Activated gamma-delta T cell (primary cell): Measurements from ENCODE around the gene ETV1.
"Not testable (repeated sequence)": the region's sequence is repeated elsewhere in the genome, so short reads cannot be mapped to it uniquely, and the experiment has no call there.

Experiments
- DNase-seq: peaks from one replicate; lab custom pipeline; 2025; lab: John Stamatoyannopoulos, UW

Gene ETV1

DNA sequence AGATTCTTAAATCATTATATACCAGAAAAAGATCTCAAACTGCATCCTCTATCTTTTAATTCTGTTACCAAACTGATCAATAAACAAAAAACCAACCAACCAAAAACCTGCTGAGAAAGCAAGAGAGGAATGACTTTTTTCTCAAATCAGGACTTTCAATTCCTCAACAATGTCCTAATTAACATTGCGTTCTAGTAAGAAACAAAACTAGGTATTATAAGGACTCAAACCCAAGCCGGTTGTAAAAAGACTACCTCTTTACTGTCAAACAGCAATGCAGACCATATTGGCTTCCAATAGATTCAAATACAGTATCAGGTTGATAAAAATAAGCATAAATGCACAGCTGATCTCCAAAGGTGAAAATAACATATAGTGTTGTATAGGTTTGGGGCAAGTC lies 57.3 kb downstream of the ETV1 start:
- DNase-seq: no peak

DNA sequence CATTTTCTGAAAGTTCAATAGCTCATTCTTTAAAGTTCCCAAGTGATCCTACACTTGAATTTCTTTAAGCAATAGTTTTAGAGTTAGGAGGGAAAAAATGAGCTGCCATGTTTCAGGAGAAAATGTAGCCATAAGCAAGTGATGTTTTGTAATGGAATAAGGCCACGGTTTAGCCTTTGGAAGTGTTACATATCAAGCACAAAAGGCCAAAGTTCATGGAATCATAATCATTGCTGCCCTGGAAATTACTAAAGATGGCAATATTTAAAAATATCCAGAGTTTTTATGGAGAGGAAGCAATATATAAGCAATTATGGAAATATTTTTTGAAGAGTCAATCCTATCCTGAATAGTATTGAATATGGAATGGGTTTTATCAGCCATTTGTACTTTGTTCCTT lies 68.4 kb downstream of the ETV1 start:
- no peak for DNase-seq

DNA sequence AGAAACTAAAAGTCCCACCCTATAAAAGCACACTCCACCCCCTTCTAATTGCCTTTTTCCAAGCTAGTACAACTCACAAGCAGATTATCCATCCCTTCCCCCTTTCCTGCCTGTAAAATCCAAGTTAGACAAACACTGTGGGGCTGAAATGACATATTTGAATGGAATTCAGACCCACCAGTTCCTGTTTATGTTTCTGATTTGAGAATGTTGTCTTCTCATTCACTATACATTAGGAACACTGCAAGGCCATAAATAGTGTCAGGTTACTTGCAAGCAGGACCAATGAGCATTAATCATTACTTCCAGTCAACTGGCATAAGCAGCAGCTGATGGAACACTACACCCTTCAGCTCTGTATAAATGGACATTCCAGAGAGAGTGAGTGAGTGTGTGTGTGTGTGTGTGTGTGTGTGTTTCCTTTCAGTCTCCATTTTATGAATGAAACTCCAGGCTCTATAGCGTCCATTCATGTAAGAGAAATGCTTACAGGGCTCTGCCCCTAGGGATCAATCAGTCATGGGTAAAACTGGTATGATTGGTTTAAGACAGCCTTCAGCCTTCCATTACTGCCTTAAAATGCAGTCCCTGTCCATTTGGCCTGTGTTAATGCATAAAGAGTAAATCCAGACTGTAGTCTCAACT lies 69.3 kb downstream of the ETV1 start:
- no peak for DNase-seq

DNA sequence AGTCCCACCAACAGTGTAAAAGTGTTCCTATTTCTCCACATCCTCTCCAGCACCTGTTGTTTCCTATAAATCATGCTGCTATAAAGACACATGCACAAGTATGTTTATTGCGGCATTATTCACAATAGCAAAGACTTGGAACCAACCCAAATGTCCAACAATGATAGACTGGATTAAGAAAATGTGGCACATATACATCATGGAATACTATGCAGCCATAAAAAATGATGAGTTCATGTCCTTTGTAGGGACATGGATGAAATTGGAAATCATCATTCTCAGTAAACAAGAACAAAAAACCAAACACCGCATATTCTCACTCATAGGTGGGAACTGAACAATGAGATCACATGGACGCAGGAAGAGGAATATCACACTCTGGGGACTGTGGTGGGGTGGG lies 71.1 kb downstream of the ETV1 start:
- DNase-seq: not testable (repeated sequence)

DNA sequence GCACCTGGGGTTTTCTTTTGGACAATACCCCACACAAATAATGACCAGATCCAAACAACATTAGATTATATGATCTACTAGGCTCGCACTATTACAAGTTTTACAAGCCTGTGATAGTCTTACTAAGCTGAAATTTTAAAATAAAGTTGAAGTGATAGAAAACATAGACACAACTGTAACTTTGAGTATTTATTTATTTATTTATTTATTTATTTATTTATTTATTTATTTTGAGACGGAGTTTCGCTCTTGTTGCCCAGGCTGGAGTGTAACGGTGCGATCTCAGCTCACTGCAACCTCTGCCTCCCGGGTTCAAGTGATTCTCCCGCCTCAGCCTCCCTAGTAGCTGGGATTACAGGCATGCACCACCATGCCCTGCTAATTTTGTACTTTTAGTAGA lies 72.4 kb downstream of the ETV1 start:
- DNase-seq: not testable (repeated sequence)

DNA sequence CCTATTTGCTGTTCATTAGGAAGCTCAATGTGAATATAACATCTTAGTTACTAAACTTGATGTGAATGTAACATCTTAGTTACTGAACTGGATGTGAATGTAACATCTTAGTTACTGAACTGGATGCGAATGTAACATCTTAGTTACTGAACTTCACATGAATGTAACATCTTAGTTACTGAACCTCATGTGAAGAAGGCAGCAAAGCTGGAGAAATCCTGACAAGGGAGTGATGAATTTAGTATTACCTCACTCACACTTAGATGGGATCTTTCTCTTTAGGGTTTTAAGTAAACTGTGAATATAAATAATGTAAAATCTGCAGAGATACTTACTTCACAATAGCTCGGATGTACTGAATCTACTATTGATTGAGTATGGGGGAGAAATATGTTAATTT lies 73.6 kb downstream of the ETV1 start:
- no peak for DNase-seq

DNA sequence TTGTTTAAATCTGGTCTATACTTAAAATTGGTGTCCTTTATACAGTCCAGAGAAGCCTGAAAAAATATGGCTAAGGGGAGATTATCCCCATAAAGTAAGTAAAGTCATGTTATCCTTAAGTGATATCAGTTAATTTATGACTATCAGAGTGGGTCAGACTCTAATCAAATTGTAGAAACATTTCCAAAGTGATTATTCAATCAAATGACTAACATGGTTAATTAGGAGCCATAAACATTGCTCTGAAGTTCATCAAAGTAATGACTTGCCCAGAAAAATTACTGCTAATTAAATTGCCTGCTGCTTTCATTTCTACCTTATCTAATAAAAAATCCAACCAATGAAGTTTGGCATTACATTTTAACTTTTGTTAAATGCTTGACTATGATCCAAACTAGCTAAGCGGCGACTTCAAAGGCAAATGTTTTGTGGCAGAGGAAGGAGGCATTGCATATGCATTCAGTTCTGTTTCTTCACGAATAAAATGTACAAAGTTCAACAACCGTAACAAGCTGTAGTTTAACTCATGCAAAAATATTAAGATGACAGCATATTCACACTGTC lies 76.7 kb downstream of the ETV1 start:
- DNase-seq: no peak

DNA sequence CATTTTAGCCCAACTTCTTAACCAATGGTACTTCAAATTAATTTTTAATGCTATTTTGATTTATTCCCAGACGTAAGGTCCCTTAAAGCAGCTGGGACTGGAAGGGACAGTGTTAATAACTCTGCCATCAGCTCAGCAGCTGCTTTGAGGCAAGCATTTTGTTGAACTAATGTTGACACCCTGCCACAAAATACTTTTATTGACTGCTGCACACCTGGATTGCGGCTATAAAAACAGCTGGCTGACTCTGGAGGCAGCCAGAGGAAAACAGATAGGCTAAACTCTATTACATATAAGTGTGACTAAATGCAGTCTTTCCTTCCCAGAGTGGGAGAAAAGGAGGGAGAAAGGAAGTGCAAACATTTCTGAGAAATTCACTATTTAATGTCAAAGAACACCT lies 77.6 kb downstream of the ETV1 start:
- DNase-seq: no peak

DNA sequence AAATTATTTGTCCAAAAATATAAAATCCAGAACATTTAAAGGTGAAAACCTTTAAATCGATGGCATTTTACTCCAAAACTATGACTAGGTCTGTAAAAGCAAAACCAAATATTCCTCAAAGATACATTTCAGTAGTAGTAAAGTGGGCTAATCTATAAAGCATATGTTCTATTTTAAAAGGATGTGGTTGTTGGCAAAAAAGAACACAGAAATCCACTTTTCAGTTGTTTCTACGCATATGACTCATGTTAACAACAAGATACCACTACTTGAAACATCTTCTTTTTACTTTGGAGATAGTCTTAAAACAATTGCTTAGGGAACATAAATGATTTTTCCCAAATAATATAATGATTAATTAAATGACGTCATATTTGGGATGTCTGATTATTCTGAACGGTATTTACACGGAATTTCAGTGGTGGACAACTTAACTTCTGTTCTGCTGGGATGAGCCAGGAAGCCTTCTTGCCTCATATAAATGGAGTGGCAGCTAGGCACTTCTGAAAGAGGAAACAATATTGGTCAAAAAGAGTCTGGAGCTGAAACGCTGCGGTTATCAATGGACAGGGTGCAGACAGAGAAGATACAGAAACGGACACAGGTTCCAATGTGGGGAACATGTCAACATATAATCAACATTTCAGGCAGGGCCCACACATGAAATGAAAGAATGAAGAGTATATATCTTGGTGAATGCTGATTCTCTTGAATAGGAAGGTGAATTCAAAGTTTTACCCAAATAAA lies 78.5 kb downstream of the ETV1 start:
- DNase-seq: no peak

DNA sequence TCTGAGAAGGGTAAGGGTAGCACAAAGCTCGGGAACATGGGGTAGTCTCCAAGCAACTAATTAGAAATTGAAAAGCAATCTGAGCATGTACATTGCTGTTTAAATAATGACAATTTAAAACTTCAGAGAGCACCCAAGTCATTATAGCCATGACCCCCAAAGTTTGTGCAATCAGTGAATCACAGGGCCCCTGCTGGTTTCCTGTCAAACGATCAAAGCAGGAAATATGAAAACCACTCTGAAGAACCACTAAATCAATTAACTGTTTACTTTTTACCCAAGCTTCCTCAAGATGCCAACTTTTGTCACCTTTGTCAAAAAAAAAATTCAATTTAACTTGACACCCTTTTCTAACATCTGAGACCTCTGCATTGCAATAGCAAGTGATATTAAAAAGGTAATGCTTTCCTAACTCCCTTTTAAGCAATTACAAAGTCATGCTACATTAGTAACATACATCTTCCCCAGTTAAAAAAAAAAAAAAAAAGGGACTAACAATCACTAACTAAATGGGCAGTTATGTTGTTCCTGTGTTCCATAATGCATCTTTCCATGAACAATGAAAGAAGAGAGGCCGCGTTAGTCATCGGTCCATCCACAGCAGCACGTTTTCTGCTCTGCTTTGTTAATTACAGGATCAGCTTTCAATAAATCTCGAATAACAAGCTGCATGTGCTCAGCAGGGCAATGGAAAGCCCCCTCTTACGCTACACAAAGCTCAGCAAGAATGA lies 80.6 kb downstream of the ETV1 start:
- no peak for DNase-seq

DNA sequence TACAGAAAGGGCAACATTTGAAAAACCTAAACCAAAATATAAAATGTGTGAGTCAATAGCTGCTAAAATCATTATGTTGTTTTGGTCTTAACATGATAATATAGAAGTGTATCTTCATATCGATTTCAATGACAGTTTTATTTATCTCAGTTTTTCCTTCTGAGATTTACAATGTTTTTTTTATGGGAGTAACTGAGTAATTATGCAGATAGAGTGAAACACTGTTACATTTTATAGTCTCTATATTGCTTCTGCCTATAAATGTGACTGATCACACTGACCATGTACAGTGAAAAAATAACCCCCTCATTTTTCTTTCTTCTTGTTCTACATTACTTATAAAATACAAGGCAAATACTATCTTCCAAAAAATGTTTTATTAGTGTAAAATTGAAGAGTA lies 81.6 kb downstream of the ETV1 start:
- DNase-seq: no peak

DNA sequence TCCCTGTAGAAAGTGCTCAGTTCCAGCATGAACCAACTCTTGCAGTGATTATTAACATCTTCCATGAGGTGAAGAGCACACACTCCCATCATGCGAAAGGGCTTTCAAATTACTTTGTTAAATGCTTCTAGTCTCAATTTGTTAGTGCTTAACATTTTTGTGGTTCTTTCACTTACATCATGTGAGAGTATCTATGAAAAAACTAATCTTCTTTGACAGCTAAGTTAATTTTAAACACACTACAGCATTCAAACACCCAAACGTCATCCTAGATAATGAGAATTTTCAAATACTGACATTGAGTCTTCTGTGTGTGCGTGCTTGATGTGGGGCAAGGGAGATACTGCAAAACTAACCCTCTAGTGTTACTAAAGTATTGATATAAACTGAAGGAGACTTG lies 84.8 kb downstream of the ETV1 start:
- no peak for DNase-seq

DNA sequence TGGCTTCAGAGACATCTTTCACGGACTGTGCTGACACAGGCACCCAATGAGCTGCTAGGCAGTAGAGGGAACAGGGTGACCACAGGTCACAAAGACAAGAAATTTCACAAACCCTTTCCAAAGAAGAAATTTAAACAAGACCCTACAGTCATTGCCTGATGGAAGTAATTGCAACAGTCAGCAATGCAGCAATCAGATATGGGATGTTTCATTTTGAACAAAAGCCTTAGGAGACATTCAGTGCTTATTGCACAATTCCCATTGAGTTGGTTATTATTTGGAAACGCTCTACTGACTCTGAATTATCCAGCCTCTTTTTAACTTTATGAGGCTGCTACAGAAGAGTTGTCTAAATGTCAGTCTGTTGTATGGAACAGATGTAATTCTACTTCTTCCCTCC lies 85.5 kb downstream of the ETV1 start:
- no peak for DNase-seq

DNA sequence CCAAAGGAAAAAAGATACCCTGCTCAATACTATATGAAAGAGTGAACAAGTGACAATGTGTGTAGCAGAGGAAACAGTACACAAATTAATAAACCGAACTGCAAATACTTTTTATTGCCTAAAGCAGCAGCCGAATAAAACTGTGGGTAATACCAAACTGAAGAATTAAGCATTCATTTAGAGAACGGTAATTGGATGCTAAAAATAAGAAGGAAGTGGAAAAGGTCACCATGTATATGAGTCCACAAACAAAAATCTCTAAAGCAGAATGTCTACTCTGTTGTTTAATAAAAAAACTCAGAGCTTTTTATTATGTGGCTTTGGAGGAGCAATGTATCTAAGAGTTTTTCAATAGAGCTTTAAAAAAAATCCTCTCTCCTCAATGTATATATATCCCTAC lies 87.9 kb downstream of the ETV1 start:
- no peak for DNase-seq

DNA sequence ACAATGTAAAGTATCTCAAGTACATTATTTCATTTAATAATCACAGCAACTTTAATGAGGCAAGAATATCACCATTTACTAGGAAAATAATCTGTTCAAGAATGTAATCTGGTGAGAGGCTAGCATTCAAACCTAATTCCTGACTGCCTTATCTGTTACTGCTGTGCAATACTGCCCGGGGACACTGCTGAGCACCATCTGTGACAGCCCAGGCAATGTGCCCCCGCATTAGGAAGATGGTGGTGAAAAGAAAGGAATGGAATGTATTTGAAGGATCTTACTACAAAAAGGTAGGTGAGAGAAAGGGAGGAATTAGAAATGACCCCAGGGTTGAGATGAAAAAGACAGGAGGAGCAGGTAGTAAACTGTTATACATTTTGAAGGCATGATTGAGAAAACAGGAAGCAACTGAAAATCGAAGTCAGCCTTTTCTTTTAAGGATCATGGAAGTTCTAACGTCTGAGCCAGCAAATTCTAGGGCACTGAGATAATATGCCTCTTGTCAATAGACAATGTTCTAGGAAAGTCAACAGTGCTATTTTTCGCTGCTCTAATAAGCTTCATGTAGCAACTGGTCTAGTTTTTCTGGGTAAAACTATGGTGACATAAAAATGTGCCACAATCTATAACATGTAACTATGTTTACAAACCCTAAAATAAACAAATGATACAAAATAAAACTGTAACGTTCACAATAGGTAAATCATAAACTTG lies 90.4 kb downstream of the ETV1 start:
- no peak for DNase-seq

DNA sequence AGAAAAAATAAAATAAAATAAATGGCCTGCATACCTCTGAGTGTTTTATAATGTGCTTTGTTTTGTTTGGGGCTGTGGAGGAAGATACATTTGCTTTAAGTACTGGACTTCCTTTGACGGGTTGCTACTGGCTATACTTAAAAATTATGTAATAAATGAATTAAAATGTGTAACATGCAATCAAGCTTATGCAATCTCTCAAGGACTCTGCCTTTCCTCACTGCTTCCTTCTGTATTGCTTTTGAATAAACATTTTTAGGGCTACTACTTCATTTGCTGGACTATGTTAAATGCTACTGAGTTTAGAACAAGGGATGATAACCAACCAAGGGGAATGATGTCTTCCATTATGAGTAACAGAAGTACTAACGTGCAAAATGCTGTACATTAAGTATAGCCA lies 91.6 kb downstream of the ETV1 start:
- DNase-seq: no peak

DNA sequence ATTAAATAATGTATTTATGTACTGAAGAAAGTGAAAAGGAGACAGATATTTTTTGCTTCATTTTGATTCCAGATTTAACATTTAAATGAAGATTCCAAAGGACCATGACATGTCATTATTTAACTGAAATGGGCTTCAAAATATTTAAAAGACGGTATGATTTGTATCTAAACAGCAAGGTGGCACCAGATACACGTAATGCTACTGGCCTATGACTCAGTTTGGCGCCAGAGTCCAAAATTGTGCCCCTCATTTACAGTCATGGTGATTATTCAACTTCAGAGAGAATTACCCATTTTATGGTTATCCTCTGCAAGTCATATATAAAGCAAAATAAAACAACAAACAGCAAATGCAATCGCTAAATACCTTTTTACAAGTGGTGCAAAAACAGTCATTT lies 94.5 kb downstream of the ETV1 start:
- DNase-seq: no peak

DNA sequence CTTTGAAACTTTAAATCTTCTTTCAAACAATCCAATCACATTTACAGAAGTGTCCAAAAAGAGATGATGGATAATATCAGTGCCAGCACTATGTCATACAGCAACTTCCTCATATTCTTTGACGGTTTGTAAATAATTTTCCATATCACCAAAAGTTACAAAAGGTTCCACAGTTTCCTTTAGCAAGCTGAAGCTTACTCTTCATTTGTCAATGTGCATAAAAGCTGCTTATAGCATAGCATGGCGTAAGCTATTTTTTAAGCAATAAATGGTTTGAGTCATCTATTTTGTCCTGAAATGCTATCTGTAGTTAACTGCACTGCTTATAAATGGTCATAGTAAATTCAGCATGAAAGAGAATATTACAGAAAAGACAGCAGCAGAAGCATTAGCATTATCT lies 95.1 kb downstream of the ETV1 start:
- DNase-seq: no peak

DNA sequence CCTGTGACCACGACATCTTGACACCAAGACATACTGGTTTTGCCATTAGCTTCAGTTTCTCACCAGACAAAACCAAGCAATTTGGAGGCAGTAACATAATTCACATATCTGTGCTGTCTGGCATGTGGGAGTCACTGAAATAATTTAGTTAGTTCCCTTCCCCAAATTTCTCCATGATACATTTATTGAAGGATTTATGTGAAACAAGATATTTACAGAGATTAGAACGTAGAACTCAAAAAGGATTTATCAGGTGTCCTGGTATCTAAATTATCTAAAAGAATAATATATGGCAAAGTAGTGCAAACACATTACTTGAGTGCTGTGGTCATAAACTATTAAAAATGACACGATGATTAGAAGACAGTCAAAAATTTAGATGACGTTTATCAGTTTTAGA lies 98.7 kb downstream of the ETV1 start:
- no peak for DNase-seq

DNA sequence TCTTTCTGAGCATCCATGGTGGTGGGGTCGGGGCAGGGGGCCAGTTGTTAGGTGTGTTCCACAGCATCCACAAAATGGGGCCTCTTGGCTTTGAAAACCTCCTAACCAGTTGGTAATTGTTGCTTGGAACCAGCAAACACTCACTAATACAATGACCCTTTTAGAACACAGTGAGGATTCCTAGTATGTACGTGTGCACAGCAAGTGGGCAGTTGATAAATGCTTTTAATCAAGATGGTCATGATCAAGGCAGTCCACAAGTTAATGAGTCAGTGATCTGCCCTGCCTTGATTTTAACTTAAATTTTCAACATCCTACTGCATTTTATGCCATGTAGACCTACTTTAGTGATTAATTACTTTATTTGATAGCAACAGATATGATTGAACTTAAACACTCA lies 103.1 kb downstream of the ETV1 start:
- DNase-seq: no peak

DNA sequence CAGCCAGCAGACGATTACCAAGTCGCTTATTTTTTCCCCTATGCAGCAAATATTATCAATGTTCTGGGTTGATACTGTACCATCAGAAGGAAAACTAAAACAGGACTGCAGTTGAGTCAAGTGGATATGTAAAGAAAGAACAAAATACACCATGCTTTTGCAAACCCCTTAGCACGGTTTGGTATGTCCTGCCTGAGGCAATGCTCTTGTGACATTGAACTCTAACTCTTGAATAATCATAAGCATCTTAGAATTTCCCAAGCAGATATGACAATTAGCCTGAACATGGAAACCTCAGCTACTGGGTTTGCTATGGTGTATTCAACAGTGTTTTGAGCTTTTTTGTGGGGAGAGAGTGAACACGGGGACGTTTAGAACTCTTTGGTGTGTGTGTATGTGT lies 107.4 kb downstream of the ETV1 start:
- no peak for DNase-seq

DNA sequence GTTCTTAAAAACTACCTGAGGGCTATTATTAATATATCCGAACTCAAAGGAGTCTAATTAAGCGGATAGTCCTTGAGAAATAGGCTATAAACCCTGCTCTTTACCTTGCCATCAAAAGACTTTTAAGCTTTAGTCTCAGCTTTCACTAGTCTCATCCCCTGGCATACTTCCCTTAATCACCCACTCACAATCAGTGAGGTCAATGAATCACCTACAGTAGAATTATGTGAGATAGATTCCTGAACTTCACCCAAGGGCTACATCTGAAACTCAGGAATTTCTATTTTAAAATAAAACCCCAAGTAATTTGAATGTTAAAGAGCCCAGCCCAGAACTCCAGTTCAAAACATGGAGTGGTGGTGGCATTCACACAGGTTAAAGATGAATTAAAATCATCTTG lies 108.7 kb downstream of the ETV1 start:
- DNase-seq: no peak
